Suprapubic skin (tissue), 4 donors: ENCODE data around the gene PTP4A2.

Source experiments
- EP300 ChIP-seq: sonication (generic); formaldehyde crosslinking; IDR thresholded peaks from one replicate; pipeline ENCODE4 v1.6.1; 2017; ENCODE audit warnings: antibody characterized with exemption
- POLR2AphosphoS5 ChIP-seq, 3 donors: sonication (generic); formaldehyde crosslinking; IDR thresholded peaks; one replicate each; pipeline ENCODE4 v1.6.1; 2017; ENCODE audit warnings: antibody characterized with exemption in 3 of 3
- TF ChIP-seq, protein P1 (sequence below), 2 donors: fragments of 200-600 bp in 1 of 2; fragments of 450-650 bp in 1 of 2; sonication (generic) in 1 of 2; IDR thresholded peaks; one replicate each; pipeline ENCODE4 v1.5.1; 2016 to 2019; ENCODE audit warnings: antibody characterized with exemption in 2 of 2, mild to moderate bottlenecking in 1 of 2, moderate library complexity in 1 of 2

- TF ChIP-seq, protein P1, sequence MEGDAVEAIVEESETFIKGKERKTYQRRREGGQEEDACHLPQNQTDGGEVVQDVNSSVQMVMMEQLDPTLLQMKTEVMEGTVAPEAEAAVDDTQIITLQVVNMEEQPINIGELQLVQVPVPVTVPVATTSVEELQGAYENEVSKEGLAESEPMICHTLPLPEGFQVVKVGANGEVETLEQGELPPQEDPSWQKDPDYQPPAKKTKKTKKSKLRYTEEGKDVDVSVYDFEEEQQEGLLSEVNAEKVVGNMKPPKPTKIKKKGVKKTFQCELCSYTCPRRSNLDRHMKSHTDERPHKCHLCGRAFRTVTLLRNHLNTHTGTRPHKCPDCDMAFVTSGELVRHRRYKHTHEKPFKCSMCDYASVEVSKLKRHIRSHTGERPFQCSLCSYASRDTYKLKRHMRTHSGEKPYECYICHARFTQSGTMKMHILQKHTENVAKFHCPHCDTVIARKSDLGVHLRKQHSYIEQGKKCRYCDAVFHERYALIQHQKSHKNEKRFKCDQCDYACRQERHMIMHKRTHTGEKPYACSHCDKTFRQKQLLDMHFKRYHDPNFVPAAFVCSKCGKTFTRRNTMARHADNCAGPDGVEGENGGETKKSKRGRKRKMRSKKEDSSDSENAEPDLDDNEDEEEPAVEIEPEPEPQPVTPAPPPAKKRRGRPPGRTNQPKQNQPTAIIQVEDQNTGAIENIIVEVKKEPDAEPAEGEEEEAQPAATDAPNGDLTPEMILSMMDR (IDR thresholded peaks at IDR 0.05), result no peak
- TF ChIP-seq EP300 (no peak), POLR2AphosphoS5 (IDR thresholded peaks at IDR 0.05) (no peak)
Measured at GRCh38 chr1:31885851-31886250, 52.3 kb downstream of the PTP4A2 start.
